ENCODE data around the gene CFAP20DC.
"Not testable (repeated sequence)": the region's sequence is repeated elsewhere in the genome, so short reads cannot be mapped to it uniquely, and the experiment has no call there.

CFAP20DC gene

GRCh38 chr3:58946875-58947274, 103.0 kb downstream of the CFAP20DC start:
- in situ Hi-C loops (cut with HindIII; ENCODE audit: low pct_unique_long_range_greater_than_20kb, low sequenced_read_pairs): no loop called here
- TF ChIP-seq JUND (IDR thresholded peaks at IDR 0.05; ENCODE audit: low read depth): no peak
- no peak for DNase-seq (ENCODE audit: low read depth in 1 of 2, low spot score in 1 of 2)

- TF ChIP-seq JUND (IDR thresholded peaks at IDR 0.05; ENCODE audit: low read depth): no peak
- in situ Hi-C loops (cut with HindIII; ENCODE audit: low pct_unique_long_range_greater_than_20kb, low sequenced_read_pairs): no loop called here
- no peak for DNase-seq (ENCODE audit: low read depth in 1 of 2, low spot score in 1 of 2)
Measured at GRCh38 chr3:58938057-58938456, 111.8 kb downstream of the CFAP20DC start.

GRCh38 chr3:58924578-58924977, 125.2 kb downstream of the CFAP20DC start:
- DNase-seq (ENCODE audit: low read depth in 1 of 2, low spot score in 1 of 2): no peak
- no peak for TF ChIP-seq JUND (IDR thresholded peaks at IDR 0.05; ENCODE audit: low read depth)
- in situ Hi-C loops (cut with HindIII; ENCODE audit: low pct_unique_long_range_greater_than_20kb, low sequenced_read_pairs): no loop called here

- no peak for DNase-seq (ENCODE audit: low read depth in 1 of 2, low spot score in 1 of 2)
- in situ Hi-C loops (cut with HindIII; ENCODE audit: low pct_unique_long_range_greater_than_20kb, low sequenced_read_pairs): no loop called here
Measured at GRCh38 chr3:58900386-58900785, 149.4 kb downstream of the CFAP20DC start.

GRCh38 chr3:58899953-58900298, 149.9 kb downstream of the CFAP20DC start:
- DNase-seq (ENCODE audit: low read depth in 1 of 2, low spot score in 1 of 2): no peak
- in situ Hi-C loops (cut with HindIII; ENCODE audit: low pct_unique_long_range_greater_than_20kb, low sequenced_read_pairs): no loop called here
- no peak for TF ChIP-seq JUND (IDR thresholded peaks at IDR 0.05; ENCODE audit: low read depth)

More at GRCh38 chr3:58900386-58900785, 149.4 kb downstream of the CFAP20DC start:
- no peak for TF ChIP-seq JUND (IDR thresholded peaks at IDR 0.05; ENCODE audit: low read depth)

GRCh38 chr3:58899159-58899952, 150.5 kb downstream of the CFAP20DC start:
- in situ Hi-C loops (cut with HindIII; ENCODE audit: low pct_unique_long_range_greater_than_20kb, low sequenced_read_pairs): no loop called here
- DNase-seq (ENCODE audit: low read depth in 1 of 2, low spot score in 1 of 2): no peak
- TF ChIP-seq JUND (IDR thresholded peaks at IDR 0.05; ENCODE audit: low read depth): no peak

GRCh38 chr3:58898513-58898912, 151.3 kb downstream of the CFAP20DC start:
- no peak for TF ChIP-seq JUND (IDR thresholded peaks at IDR 0.05; ENCODE audit: low read depth)
- in situ Hi-C loops (cut with HindIII; ENCODE audit: low pct_unique_long_range_greater_than_20kb, low sequenced_read_pairs): no loop called here
- no peak for DNase-seq (ENCODE audit: low read depth in 1 of 2, low spot score in 1 of 2)

GRCh38 chr3:58897646-58898045, 152.2 kb downstream of the CFAP20DC start:
- no peak for DNase-seq (ENCODE audit: low read depth in 1 of 2, low spot score in 1 of 2)
- TF ChIP-seq JUND (IDR thresholded peaks at IDR 0.05; ENCODE audit: low read depth): no peak
- in situ Hi-C loops (cut with HindIII; ENCODE audit: low pct_unique_long_range_greater_than_20kb, low sequenced_read_pairs): no loop called here

- in situ Hi-C loops (cut with HindIII; ENCODE audit: low pct_unique_long_range_greater_than_20kb, low sequenced_read_pairs); DNase-seq (ENCODE audit: low read depth in 1 of 2, low spot score in 1 of 2): not testable (repeated sequence)
Measured at GRCh38 chr3:58895678-58896077, 154.1 kb downstream of the CFAP20DC start.

GRCh38 chr3:58892526-58892925, 157.3 kb downstream of the CFAP20DC start:
- in situ Hi-C loops (cut with HindIII; ENCODE audit: low pct_unique_long_range_greater_than_20kb, low sequenced_read_pairs); DNase-seq (ENCODE audit: low read depth in 1 of 2, low spot score in 1 of 2): not testable (repeated sequence)

- DNase-seq (ENCODE audit: low read depth in 1 of 2, low spot score in 1 of 2): peak; percentile 19 to 28
- in situ Hi-C loops (cut with HindIII; ENCODE audit: low pct_unique_long_range_greater_than_20kb, low sequenced_read_pairs): no loop called here
- TF ChIP-seq JUND (IDR thresholded peaks at IDR 0.05; ENCODE audit: low read depth): no peak
Measured at GRCh38 chr3:58888087-58888486, 161.7 kb downstream of the CFAP20DC start.

- in situ Hi-C loops (cut with HindIII; ENCODE audit: low pct_unique_long_range_greater_than_20kb, low sequenced_read_pairs): no loop called here
- TF ChIP-seq JUND (IDR thresholded peaks at IDR 0.05; ENCODE audit: low read depth): no peak
- DNase-seq (ENCODE audit: low read depth in 1 of 2, low spot score in 1 of 2): no peak
Measured at GRCh38 chr3:58884453-58884852, 165.4 kb downstream of the CFAP20DC start.

- no peak for DNase-seq (ENCODE audit: low read depth in 1 of 2, low spot score in 1 of 2)
- no peak for TF ChIP-seq JUND (IDR thresholded peaks at IDR 0.05; ENCODE audit: low read depth)
- in situ Hi-C loops (cut with HindIII; ENCODE audit: low pct_unique_long_range_greater_than_20kb, low sequenced_read_pairs): no loop called here
Measured at GRCh38 chr3:58880182-58880581, 169.6 kb downstream of the CFAP20DC start.

GRCh38 chr3:58874795-58875194, 175.0 kb downstream of the CFAP20DC start:
- no peak for DNase-seq (ENCODE audit: low read depth in 1 of 2, low spot score in 1 of 2)

More at GRCh38 chr3:58874795-58875194, 175.0 kb downstream of the CFAP20DC start:
- TF ChIP-seq JUND (IDR thresholded peaks at IDR 0.05; ENCODE audit: low read depth): no peak
- in situ Hi-C loops (cut with HindIII; ENCODE audit: low pct_unique_long_range_greater_than_20kb, low sequenced_read_pairs): no loop called here
